PFSK-1 (cell line): ENCODE results near the gene GSE1.

Source experiments
- FOXP2 ChIP-seq: optimal IDR thresholded peaks from 2 replicates; pipeline ENCODE3; 2011; ENCODE audit warnings: borderline replicate concordance, control low read depth, inconsistent platforms; ENCODE audit not compliant: insufficient read depth; ENCODE audit errors: extremely low read length, extremely low read depth
- POLR2AphosphoS5 ChIP-seq: IDR thresholded peaks from 2 replicates; pipeline ENCODE4 v1.6.1; 2012; ENCODE audit warnings: low read depth, mild to moderate bottlenecking, control low read depth, low read length, moderate library complexity
- SIN3A ChIP-seq: IDR thresholded peaks from 2 replicates; pipeline ENCODE4 v1.6.1; 2012; ENCODE audit warnings: mild to moderate bottlenecking, low read length, moderate library complexity, borderline replicate concordance; ENCODE audit not compliant: insufficient read depth
- TAF1 ChIP-seq: IDR thresholded peaks from 2 replicates; pipeline ENCODE4 v1.6.1; 2012; ENCODE audit warnings: low read length, control low read depth, borderline replicate concordance; ENCODE audit not compliant: insufficient read depth
- TF ChIP-seq, protein P1 (sequence below), 2 experiments: IDR thresholded peaks; 2 replicates each; pipeline versions ENCODE4 v1.6.1 to v1.8.0; 2011 to 2012; ENCODE audit warnings: low read depth in 2 of 2, low read length in 2 of 2, control low read depth in 1 of 2, inconsistent platforms in 1 of 2, mild to moderate bottlenecking in 1 of 2, moderate library complexity in 1 of 2; ENCODE audit not compliant: insufficient read depth in 1 of 2

Gene GSE1

DNA sequence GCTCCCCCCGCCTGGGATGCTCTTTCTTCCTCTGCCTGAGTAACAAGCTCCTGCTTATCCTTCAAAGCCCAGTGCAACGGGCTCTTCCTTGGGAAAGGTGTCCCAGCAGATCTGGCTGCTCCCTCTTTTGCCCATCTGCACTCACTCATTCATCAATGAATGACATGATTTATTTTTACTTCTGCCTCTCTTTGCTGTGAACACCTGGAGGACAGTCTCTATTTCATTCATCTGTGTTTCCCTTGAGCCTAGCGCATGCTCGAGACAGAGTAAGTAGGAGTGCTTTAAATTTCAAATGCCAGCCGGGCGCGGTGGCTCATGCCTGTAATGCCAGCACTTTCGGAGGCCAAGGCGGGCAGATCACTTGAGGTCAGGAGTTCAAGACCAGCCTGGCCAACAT is 97.6 kb downstream of the GSE1 start:
- TF ChIP-seq FOXP2 (no peak), POLR2AphosphoS5 (no peak)
- TF ChIP-seq, protein P1, sequence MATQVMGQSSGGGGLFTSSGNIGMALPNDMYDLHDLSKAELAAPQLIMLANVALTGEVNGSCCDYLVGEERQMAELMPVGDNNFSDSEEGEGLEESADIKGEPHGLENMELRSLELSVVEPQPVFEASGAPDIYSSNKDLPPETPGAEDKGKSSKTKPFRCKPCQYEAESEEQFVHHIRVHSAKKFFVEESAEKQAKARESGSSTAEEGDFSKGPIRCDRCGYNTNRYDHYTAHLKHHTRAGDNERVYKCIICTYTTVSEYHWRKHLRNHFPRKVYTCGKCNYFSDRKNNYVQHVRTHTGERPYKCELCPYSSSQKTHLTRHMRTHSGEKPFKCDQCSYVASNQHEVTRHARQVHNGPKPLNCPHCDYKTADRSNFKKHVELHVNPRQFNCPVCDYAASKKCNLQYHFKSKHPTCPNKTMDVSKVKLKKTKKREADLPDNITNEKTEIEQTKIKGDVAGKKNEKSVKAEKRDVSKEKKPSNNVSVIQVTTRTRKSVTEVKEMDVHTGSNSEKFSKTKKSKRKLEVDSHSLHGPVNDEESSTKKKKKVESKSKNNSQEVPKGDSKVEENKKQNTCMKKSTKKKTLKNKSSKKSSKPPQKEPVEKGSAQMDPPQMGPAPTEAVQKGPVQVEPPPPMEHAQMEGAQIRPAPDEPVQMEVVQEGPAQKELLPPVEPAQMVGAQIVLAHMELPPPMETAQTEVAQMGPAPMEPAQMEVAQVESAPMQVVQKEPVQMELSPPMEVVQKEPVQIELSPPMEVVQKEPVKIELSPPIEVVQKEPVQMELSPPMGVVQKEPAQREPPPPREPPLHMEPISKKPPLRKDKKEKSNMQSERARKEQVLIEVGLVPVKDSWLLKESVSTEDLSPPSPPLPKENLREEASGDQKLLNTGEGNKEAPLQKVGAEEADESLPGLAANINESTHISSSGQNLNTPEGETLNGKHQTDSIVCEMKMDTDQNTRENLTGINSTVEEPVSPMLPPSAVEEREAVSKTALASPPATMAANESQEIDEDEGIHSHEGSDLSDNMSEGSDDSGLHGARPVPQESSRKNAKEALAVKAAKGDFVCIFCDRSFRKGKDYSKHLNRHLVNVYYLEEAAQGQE (IDR thresholded peaks at IDR 0.05; ENCODE audit: insufficient read depth in 1 of 2, low read depth in 2 of 2, low read length in 2 of 2), result no peak

DNA sequence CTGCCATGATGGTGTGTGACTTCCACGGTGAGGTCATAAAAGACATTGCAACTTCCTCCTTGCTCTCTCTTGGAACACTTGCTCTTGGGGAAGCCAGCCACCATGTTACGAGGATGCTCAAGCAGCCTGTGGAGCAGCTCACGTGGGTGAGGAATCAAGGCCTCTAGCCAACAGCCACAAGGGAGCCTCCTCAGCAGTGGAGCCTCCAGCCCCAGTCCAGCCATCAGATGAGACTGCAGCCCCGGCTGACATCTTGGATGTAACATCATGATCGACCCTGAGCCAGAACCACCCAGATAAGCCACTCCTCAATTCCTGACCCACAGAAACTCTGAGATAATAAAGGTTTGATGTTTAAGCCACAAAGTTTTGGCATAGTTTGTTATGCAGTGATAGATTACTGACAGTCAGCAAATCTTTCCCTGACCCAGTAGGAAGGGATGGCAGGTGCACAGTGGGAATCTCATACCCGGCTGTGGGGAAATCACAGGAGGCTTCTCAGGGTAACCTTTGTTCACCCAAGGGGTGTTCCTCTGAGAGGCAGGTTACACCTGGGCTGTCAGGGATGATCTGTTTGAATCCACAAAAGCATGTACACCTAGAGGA is 99.0 kb downstream of the GSE1 start:
- TF ChIP-seq SIN3A (no peak), POLR2AphosphoS5 (no peak), FOXP2 (no peak), TAF1 (no peak)
- TF ChIP-seq, protein P1 (IDR thresholded peaks at IDR 0.05; ENCODE audit: insufficient read depth in 1 of 2, low read depth in 2 of 2, low read length in 2 of 2), result no peak

DNA sequence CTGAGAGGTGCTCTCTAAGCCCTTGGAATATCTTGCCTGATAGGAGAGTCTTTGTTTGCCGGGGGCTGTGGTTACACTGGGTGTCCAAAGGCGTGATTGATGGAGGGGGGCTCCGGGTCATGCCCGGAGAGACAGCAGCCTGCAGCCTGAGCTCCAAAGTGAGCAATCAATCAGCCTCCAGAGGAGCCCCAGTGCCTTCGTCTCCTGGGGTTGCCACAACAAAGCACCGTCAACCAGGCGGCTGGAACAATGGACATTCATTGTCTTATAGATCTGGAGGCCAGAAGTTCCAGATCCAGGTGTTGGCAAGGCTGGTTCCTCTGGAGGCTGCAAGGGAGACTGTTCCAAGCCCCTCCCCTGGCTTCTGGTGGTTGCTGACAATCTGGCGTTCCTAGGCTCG is 99.7 kb downstream of the GSE1 start:
- no peak for TF ChIP-seq POLR2AphosphoS5
- no peak for TF ChIP-seq TAF1
- no peak for TF ChIP-seq FOXP2
- TF ChIP-seq, protein P1 (IDR thresholded peaks at IDR 0.05; ENCODE audit: insufficient read depth in 1 of 2, low read depth in 2 of 2, low read length in 2 of 2), result no peak
- TF ChIP-seq SIN3A, result no peak

DNA sequence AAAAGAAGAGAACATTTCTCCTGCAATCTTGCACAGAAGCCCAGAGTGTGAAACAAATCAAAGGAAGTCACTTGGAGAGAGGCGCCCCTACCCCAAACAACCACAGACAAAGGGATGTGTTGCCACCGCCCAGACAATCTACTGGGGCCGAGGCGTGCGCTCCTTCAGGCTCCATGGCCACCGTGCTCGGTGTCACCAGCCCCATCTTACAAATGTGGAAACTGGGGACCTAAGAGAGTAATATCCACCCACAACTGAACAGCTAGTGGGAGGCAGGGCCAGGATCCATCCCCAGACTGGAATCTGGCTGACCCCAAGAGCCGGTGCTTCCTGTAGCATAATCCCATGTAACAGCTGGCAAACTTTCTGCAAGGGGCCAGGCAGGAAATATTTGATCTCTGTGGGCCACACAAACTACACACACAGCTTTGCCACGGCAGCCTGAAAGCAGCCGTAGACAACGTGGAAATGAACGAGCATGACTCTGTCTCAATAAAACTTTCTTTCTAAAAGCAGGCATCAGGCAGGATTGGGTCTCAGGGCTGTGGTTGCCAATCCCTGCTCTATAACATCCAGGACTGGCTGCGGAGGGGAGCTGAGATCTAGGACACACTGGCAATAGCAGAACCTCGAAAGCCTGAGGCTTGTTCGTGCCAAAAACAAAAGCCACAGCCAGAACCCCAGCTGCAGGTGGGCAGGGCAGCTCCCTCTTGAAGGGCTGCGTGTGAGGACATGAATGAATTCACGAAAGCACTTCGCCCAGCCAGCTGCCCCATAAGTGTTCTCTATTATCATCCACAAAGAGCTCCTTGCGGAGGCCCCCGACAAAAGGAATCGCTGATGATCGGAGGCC is 102.3 kb downstream of the GSE1 start:
- TF ChIP-seq SIN3A (no peak), POLR2AphosphoS5 (no peak), TAF1 (no peak)

DNA sequence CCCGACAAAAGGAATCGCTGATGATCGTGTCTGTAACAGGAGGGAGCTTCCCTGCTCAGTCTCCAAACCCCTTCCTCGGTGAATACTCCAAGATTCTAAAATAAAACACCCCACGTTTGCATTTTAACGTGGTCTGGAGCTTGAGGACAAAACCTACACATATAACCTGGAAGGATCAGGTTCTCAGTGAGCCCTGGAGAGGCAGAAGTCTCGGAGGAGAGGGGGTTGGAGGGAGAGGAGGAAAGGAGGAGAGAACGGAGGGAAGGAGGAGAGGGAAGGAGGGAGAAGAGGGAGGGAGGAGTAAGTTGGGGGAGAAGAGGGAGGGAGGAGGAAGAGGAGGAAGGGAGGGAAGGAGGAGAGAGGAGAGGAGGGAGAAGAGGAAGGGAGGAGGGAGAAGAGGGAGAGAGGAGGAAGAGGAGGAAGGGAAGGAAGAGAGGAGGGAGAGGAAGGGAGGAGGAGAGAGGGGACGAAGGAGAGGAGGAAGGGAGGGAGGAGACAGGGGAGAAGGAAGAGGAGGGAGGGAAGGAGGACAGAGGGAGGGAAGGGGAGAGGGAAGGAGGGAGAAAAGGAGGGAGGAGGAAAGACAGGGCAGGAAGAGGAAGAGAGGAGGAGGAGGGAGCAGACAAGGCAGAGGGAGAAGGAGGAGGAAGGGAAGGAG is 103.0 kb downstream of the GSE1 start:
- TF ChIP-seq POLR2AphosphoS5, result no peak
- TF ChIP-seq SIN3A, result no peak
- TF ChIP-seq, protein P1 (IDR thresholded peaks at IDR 0.05; ENCODE audit: insufficient read depth in 1 of 2, low read depth in 2 of 2, low read length in 2 of 2), result no peak
- no peak for TF ChIP-seq TAF1
- TF ChIP-seq FOXP2, result no peak
